Neural crest cell (in vitro differentiated cells): ENCODE measurements around the gene MRGPRD. TPM values are rescaled to one million over a fixed set of nuclear protein-coding genes. Genes with fewer than 3 reads are reported as not detected.

ENCODE experiments used
- DNase-seq: peaks from one replicate; pipeline ENCODE4 v3.0.0; 2021; ENCODE audit warnings: low read depth, mixed read lengths, low spot score
- H3K27ac Mint-ChIP-seq: one replicate; pipeline ENCODE4 v1.8.0; 2021; ENCODE audit warnings: mild to moderate bottlenecking, mixed read lengths; ENCODE audit not compliant: unreplicated experiment
- H3K27me3 Mint-ChIP-seq: 2 replicates; pipeline ENCODE4 v1.8.0; 2021; ENCODE audit warnings: low read depth, mild to moderate bottlenecking, mixed read lengths
- H3K36me3 Mint-ChIP-seq: 2 replicates; pipeline ENCODE4 v1.8.0; 2021; ENCODE audit warnings: low read depth, mild to moderate bottlenecking, mixed read lengths
- H3K4me1 Mint-ChIP-seq: 2 replicates; pipeline ENCODE4 v1.8.0; 2021; ENCODE audit warnings: mixed read lengths
- H3K4me3 Mint-ChIP-seq: one replicate; pipeline ENCODE4 v1.8.0; 2021; ENCODE audit warnings: mild to moderate bottlenecking, mixed read lengths
- H3K9me3 Mint-ChIP-seq: 2 replicates; pipeline ENCODE4 v1.8.0; 2021; ENCODE audit warnings: mixed read lengths
- total RNA-seq: library from RNA; stranded (reverse); gene quantifications from 2 replicates; pipeline ENCODE4 v1.2.1, GENCODE V29; 2021
- TF ChIP-seq, protein P1 (sequence below): fragments of 200-600 bp; sonication (generic); conservative IDR thresholded peaks from 2 replicates; pipeline ENCODE4 v1.5.0; 2021; ENCODE audit warnings: antibody characterized with exemption, mild to moderate bottlenecking

Gene MRGPRD
- total RNA-seq, 1 donor from 2014 or later, result not detected

DNA sequence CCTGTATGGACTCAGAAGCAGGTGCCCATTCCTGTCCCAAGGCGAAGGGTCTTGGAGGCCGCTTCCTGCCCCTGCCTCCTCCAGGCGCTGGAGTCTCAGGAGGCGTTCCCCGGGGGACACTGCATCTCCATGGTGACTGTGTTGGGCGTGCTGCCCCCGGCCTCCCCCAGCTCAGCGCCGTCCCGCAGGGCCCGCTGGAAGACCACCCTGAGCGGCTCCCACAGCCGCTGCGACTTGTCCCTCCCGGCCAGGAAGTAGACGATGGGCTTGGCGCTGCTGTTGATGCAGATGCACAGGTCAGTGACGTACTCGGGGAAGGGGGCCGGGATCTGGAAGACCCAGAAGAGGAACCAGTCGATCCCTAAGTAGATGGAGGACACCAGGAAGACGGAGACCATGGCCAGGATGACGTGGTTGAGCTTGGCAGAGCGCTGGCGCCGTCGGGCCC is 24.4 kb upstream of the MRGPRD start:
- Mint-ChIP-seq H3K4me3 (no peak overlapping the region), H3K4me1 (peaks cover 15% of the 10 kb centered on the region), H3K9me3 (no peaks in the 10 kb centered on the region), H3K27me3 (peaks cover 2% of the 10 kb centered on the region), H3K27ac (no peak overlapping the region), H3K36me3 (no peaks in the 10 kb centered on the region)
- TF ChIP-seq, protein P1, sequence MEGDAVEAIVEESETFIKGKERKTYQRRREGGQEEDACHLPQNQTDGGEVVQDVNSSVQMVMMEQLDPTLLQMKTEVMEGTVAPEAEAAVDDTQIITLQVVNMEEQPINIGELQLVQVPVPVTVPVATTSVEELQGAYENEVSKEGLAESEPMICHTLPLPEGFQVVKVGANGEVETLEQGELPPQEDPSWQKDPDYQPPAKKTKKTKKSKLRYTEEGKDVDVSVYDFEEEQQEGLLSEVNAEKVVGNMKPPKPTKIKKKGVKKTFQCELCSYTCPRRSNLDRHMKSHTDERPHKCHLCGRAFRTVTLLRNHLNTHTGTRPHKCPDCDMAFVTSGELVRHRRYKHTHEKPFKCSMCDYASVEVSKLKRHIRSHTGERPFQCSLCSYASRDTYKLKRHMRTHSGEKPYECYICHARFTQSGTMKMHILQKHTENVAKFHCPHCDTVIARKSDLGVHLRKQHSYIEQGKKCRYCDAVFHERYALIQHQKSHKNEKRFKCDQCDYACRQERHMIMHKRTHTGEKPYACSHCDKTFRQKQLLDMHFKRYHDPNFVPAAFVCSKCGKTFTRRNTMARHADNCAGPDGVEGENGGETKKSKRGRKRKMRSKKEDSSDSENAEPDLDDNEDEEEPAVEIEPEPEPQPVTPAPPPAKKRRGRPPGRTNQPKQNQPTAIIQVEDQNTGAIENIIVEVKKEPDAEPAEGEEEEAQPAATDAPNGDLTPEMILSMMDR, result no peak
- no peak for DNase-seq

DNA sequence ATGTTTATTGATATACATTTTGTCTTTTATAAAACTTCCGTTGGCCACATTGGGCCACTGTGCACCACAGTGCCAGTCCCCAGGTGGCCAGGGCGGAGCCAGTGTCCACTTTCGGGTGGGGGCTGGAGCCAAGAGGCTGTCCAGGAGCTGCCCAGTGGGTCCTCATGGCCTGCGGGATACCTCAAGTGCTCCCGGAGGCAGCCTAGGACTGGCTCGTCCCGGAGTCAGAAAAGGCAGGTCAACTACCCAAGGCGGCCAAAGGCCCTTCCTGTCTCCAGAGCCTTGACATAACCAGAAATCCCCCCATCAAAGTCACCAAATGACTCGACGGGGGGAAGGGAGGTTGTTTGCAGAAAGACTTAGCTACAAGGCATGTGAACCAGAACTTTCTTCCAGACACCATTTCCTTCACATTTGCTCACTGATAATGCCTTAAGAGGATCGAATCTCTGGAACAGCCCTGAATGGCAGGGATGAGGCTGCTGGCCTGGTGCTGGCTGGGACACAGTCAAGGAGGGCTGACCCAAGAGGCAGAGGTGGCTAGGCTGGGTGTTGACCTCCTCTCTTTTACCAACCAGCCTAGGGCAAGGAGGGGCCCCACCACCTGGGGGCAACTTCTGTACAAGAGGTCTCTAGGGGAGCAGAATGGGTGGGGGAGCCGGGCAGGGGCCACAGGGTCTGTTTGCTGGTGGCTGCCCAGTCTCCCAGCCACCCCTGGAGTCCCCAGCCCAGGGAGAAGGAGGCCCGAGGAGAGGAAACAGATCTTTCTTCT is 23.8 kb upstream of the MRGPRD start:
- peaks cover 2% of the 10 kb centered on the region for H3K27me3 Mint-ChIP-seq
- H3K4me1 Mint-ChIP-seq, result peaks cover 15% of the 10 kb centered on the region
- DNase-seq, result no peak
- no peak overlapping the region for H3K27ac Mint-ChIP-seq
- no peaks in the 10 kb centered on the region for H3K9me3 Mint-ChIP-seq
- H3K36me3 Mint-ChIP-seq, result no peaks in the 10 kb centered on the region
- no peak overlapping the region for H3K4me3 Mint-ChIP-seq
- TF ChIP-seq, protein P1, result no peak

DNA sequence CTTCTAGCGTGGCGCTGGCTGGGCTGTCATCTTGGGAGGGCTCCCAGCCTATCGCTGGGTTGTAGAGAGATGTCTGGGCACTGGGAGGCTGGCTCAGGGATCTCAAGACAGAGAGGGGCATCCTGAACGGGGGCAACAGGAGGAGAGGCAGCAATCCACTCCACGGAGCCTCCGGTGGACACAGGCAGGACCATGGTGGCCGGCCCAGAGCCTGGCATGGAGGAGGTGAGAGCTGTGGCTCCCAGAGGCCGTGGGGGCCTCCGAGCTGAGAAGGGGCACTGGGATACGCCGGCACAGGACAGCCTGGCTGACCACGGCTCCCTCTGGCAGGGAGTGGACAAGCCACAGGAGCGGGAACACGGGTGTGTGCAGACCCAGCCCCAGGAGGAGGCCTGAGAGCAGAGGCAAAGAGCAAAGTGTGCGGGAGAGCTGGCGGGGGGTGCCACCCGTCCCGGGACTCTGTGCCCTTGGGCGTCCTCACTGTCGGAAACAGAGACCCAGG is 23.1 kb upstream of the MRGPRD start:
- peaks cover 15% of the 10 kb centered on the region for H3K4me1 Mint-ChIP-seq
- no peak overlapping the region for H3K4me3 Mint-ChIP-seq
- H3K27ac Mint-ChIP-seq, result no peak overlapping the region
- H3K27me3 Mint-ChIP-seq, result no peaks in the 10 kb centered on the region
- H3K9me3 Mint-ChIP-seq, result no peaks in the 10 kb centered on the region
- TF ChIP-seq, protein P1, result no peak
- H3K36me3 Mint-ChIP-seq, result no peaks in the 10 kb centered on the region
- no peak for DNase-seq

DNA sequence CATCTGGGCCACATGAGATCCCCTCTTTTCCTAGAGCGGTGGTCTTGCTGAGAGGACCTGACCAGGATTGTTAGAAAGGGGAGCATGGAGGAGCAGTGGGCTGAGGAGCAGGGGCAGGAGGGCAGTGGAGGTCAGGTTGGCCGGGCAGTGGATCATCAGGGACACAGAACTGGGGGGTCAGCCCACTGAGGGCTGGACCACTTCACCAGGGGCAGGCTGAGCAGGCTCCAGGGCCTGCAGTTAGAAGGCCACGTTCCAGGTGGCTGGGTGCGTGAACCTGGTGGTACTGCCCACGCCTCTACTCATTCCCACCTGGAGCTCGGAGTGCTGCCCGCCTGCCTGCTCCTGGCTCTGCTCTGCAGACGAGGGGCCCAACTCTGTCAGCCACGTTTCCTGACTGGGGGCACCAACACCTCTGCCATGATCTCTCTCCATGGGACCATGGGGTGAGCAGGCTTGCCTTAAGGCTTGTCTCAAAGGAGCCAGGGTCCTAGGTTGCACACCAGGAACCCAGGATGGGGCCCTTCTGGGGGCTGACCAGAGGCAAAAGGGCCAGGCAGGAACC is 22.6 kb upstream of the MRGPRD start:
- Mint-ChIP-seq H3K4me3 (no peak overlapping the region), H3K4me1 (peaks cover 12% of the 10 kb centered on the region), H3K36me3 (no peaks in the 10 kb centered on the region), H3K27ac (no peak overlapping the region), H3K27me3 (no peaks in the 10 kb centered on the region), H3K9me3 (no peaks in the 10 kb centered on the region)
- TF ChIP-seq, protein P1, result no peak
- no peak for DNase-seq

DNA sequence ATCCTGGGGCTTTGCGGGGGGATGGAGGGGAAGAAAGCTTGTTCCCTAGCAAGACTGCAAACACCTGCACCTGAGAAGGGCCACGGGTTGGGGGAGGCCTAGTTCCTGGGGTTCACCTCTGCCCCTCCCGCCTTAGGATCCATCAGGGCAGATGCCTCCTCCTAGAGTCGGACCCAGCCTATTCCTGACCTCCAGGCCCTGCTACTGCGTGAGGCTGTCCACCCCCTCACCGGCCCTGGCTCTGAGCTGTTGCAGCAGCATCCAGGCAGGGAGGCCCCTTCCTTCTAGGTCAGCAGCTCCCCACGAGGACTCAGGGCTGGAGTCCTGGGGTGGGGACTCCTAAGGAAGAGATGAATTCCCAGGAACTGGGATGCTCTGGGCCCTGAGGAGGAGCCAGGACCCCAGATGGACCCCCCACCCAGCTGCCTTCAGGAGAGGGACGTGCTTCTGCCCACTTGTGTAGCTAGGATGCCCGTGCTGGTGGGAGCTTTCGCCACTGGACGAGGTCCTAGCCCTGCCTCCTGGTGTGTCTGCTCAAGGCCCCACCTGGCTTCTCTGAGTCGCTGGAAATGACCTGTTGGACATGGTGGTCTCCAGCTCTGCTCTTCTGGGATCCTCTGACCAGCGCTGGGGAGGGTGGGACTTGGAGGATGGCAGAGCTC is 21.9 kb upstream of the MRGPRD start:
- Mint-ChIP-seq H3K27ac (no peak overlapping the region), H3K4me1 (peaks cover 5% of the 10 kb centered on the region), H3K4me3 (no peak overlapping the region), H3K36me3 (no peaks in the 10 kb centered on the region), H3K27me3 (no peaks in the 10 kb centered on the region), H3K9me3 (no peaks in the 10 kb centered on the region)
- DNase-seq, result no peak
- TF ChIP-seq, protein P1, result no peak
